HFFc6 (cell line): ENCODE results near the gene CSE1L. TPM values are rescaled to one million over a fixed set of nuclear protein-coding genes. Genes with fewer than 3 reads are reported as not detected.
"Not testable (repeated sequence)": the region's sequence is repeated elsewhere in the genome, so short reads cannot be mapped to it uniquely, and the experiment has no call there.

Experiments
- DNase-seq: peaks from one replicate; pipeline ENCODE4 v3.0.0-alpha.2; 2018
- H3K27ac Mint-ChIP-seq: 2 replicates; pipeline ENCODE4 v1.8.0; 2020; ENCODE audit warnings: mild to moderate bottlenecking, mixed read lengths
- H3K27me3 Mint-ChIP-seq: 2 replicates; pipeline ENCODE4 v1.8.0; 2021; ENCODE audit warnings: mild to moderate bottlenecking, moderate library complexity, mixed read lengths; ENCODE audit not compliant: insufficient read depth
- H3K36me3 Mint-ChIP-seq: 2 replicates; pipeline ENCODE4 v1.8.0; 2021; ENCODE audit warnings: low read depth, mixed read lengths
- H3K4me1 Mint-ChIP-seq: 2 replicates; pipeline ENCODE4 v1.8.0; 2020; ENCODE audit warnings: low read depth, mixed read lengths
- H3K4me3 Mint-ChIP-seq: 2 replicates; pipeline ENCODE4 v1.8.0; 2020; ENCODE audit warnings: mild to moderate bottlenecking, moderate library complexity, mixed read lengths
- H3K9me3 Mint-ChIP-seq: 2 replicates; pipeline ENCODE4 v1.8.0; 2020; ENCODE audit warnings: mild to moderate bottlenecking, mixed read lengths
- CTCF ChIP-seq: fragments of 200-600 bp; sonication (generic); IDR thresholded peaks from 2 replicates; pipeline ENCODE4 v1.5.0; 2021; ENCODE audit warnings: antibody characterized with exemption, mild to moderate bottlenecking
- total RNA-seq, 6 experiments: library from RNA; stranded (reverse); fragmentation: NEBNext Ultra II Directional; extraction: Animal tissue kit (Norgen Biotek cat#: 25700); gene quantifications; 2 replicates in 1 of 6; 3 replicates in 5 of 6; pipeline ENCODE4 v1.2.3, GENCODE V29; 2021

The CSE1L gene
- total RNA-seq, 6 experiments from 2014 or later: 77.7 to 118 (median 106) TPM

GRCh38 chr20:49098136-49098535 lies 52.0 kb downstream of the CSE1L start:
- no peak for TF ChIP-seq CTCF
- Mint-ChIP-seq H3K4me3 (no peak overlapping the region), H3K36me3 (peaks cover 50% of the 10 kb centered on the region), H3K27ac (no peak overlapping the region), H3K4me1 (no peaks in the 10 kb centered on the region), H3K27me3 (no peaks in the 10 kb centered on the region; the same call in 1 of the 2 replicates), H3K9me3 (no peaks in the 10 kb centered on the region)
- no peak for DNase-seq

- Mint-ChIP-seq H3K4me1 (no peaks in the 10 kb centered on the region), H3K27ac (no peak overlapping the region), H3K4me3 (no peak overlapping the region), H3K36me3 (peaks cover 56% of the 10 kb centered on the region), H3K27me3 (no peaks in the 10 kb centered on the region; the same call in 1 of the 2 replicates), H3K9me3 (no peaks in the 10 kb centered on the region)
- TF ChIP-seq CTCF: no peak
- DNase-seq: no peak
These were observed 52.9 kb downstream of the CSE1L start for GRCh38 chr20:49099011-49099410.

- not testable (repeated sequence) for H3K9me3 Mint-ChIP-seq, H3K27me3 Mint-ChIP-seq, DNase-seq, H3K4me3 Mint-ChIP-seq, H3K27ac Mint-ChIP-seq, H3K4me1 Mint-ChIP-seq
- H3K36me3 Mint-ChIP-seq: peaks cover 53% of the 10 kb centered on the region
These were observed 54.2 kb downstream of the CSE1L start for GRCh38 chr20:49100292-49100691.

GRCh38 chr20:49100972-49101371 lies 54.9 kb downstream of the CSE1L start:
- Mint-ChIP-seq H3K9me3 (no peaks in the 10 kb centered on the region), H3K27ac (no peak overlapping the region), H3K27me3 (no peaks in the 10 kb centered on the region; the same call in 1 of the 2 replicates)

GRCh38 chr20:49103019-49103418 lies 56.9 kb downstream of the CSE1L start:
- Mint-ChIP-seq H3K4me1 (no peaks in the 10 kb centered on the region), H3K27me3 (no peaks in the 10 kb centered on the region; the same call in 1 of the 2 replicates), H3K27ac (no peak overlapping the region), H3K4me3 (no peak overlapping the region), H3K36me3 (peaks cover 42% of the 10 kb centered on the region), H3K9me3 (no peaks in the 10 kb centered on the region)
- DNase-seq: no peak
- TF ChIP-seq CTCF: no peak

More at GRCh38 chr20:49100972-49101371, 54.9 kb downstream of the CSE1L start:
- Mint-ChIP-seq H3K36me3 (peaks cover 53% of the 10 kb centered on the region), H3K4me3 (no peak overlapping the region; the same call in 1 of the 2 replicates), H3K4me1 (no peaks in the 10 kb centered on the region)
- TF ChIP-seq CTCF: no peak
- DNase-seq: no peak

- DNase-seq: no peak
- no peaks in the 10 kb centered on the region; the same call in 1 of the 2 replicates for H3K27me3 Mint-ChIP-seq
- TF ChIP-seq CTCF: no peak
- H3K9me3 Mint-ChIP-seq: no peaks in the 10 kb centered on the region
- H3K4me1 Mint-ChIP-seq: no peaks in the 10 kb centered on the region
- H3K36me3 Mint-ChIP-seq: peaks cover 40% of the 10 kb centered on the region
- H3K4me3 Mint-ChIP-seq: no peak overlapping the region
- H3K27ac Mint-ChIP-seq: no peak overlapping the region
These were observed 57.7 kb downstream of the CSE1L start for GRCh38 chr20:49103647-49104364.
